COR-L47 (cell line): ENCODE results near the gene BAIAP2L1.
"Not testable (repeated sequence)": the region's sequence is repeated elsewhere in the genome, so short reads cannot be mapped to it uniquely, and the experiment has no call there.

ENCODE experiments used
- DNase-seq: peaks from one replicate; lab custom pipeline; 2025; lab: John Stamatoyannopoulos, UW

The BAIAP2L1 gene

DNA sequence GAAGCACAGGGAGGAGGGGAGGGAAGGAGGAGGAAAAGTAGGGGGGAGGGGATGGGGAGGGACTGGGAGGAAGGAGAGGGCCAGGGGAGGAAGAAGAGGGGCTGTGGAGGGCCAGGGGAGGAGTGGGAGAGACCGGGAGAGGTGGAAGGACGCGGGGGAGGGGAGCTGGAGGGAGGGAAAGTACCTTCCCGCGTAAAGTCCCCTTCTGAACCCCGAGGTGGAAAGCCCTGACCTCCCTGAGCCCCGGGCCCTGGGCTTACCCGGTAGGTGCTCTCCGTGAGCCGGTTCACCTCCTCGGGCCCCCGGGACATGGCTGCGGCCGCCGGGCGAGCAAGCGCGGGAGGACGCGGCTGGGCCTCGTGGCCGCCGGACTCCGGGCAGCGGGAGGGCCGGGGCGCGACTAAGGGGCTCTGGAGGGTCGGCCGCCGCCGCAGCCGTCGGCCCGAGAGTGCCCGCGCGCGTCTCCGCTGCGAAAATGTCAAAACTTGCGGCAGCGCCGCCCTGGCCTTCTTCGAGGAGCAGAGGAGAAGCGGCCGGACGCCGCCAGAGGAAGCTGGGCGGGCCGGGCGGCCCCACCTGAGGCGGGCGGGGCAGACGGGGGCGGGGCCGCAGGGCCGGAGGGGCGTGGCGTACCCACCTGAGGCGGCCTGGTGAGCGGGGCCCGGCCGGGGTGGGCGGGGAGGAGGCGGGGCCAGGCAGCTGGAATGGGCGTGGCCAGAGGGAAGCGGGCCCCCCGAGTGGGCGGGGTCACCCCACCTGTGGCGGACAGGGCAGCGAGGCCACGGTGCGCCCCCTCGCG lies at the start of gene BAIAP2L1:
Gene BAIAP2L1 (minus strand): TSS at position 549 of the 799 bp plus-strand sequence. CDS start 238 bp downstream, at position 311.
- peak; percentile 94 for DNase-seq

- DNase-seq = no peak
These were observed 47.9 kb upstream of the BAIAP2L1 start for GRCh38 chr7:98448766-98449165.

DNA sequence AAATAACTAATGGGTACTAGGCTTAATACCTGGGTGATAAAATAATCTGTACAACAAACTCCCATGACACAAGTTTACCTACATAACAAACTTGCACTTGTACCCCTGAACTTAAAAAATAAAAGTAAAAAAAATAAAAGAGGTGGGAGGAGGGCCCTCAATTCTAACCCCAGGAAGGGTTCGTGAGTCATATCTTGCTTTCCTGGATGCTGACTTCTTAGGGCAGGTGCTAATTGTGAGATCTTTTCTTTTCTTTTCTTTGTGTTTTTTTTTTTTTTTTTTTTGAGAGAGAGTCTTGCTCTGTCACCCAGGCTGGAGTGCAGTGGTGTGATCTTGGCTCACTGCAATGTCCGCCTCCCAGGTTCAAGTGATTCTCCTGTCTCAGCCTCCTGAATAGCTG lies 40.1 kb upstream of the BAIAP2L1 start:
- not testable (repeated sequence) for DNase-seq

DNA sequence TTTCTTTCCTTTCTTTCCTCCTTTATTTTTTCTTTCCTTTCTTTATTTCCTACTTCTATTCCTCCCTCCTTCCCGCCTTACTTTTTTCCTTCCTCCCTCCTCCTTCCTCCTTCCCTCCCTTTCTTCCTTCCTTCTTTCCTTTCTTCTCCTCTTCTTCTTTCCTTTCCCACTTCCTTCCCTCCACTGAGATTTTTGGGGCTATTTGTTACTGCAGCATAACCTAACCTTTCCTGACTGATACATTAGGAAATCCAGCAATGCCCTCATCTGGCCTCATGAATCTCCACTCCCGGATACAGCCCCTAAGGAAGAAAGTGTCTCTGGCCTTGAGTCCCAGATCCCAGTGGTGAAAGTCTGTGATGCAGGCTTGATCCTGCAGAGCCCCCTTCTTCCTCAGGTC lies 38.6 kb upstream of the BAIAP2L1 start:
- DNase-seq = no peak

DNA sequence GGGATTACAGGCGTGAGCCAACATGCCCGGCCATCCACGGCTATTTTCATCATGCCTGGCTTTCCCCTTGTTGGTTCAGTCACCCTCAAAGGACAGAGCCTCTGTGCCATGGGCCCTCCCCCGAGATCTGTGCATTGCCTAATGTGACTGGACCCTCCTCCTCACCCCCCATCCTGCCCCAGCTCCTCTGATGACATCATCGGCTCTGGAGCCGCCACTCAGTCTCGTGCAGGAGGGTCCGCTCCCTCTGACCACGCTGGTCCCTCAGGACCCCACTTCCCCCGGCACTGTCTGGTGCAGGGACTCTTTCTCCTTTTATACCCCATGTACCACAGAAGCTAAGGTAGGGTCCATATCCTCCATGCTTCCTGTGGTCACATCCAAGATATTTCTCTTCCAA lies 33.2 kb upstream of the BAIAP2L1 start:
- DNase-seq = no peak

DNA sequence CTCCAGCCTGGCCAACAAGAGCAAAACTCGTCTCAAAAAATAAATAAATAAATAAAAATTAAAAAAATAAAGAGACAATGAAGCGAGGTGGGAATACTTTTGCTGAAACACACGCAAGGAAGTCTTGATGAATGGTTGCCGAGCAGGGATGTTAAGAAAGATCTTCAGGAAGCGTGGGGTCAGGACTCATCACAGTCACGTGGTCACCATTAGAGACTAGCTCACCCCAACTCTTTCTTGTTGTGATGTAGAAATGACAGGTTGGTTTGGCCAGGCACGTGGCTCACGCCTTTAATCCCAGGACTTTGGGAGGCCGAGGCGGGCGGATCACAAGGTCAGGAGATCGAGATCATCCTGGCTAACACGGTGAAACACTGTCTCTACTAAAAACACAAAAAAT lies 28.9 kb upstream of the BAIAP2L1 start:
- DNase-seq = no peak

DNA sequence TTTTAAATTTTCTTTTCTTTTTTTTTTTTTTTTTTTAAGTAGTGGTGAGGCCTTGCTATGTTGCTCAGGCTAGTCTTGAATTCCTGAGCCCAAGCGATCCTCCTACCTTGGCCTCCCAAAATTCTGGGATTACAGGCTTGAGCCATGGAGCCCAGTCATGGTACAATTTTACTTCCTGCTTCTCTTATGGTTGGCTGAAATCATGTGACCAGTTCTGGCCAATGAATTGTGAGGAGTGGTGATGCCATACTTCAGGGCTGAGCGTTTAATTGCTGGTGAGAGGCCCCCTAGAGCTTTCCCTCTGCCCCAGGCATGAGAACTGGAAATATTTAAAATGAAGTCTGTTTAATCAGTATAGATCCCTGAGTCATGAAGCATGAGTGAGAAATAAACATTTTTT lies 22.2 kb upstream of the BAIAP2L1 start:
- no peak for DNase-seq

DNA sequence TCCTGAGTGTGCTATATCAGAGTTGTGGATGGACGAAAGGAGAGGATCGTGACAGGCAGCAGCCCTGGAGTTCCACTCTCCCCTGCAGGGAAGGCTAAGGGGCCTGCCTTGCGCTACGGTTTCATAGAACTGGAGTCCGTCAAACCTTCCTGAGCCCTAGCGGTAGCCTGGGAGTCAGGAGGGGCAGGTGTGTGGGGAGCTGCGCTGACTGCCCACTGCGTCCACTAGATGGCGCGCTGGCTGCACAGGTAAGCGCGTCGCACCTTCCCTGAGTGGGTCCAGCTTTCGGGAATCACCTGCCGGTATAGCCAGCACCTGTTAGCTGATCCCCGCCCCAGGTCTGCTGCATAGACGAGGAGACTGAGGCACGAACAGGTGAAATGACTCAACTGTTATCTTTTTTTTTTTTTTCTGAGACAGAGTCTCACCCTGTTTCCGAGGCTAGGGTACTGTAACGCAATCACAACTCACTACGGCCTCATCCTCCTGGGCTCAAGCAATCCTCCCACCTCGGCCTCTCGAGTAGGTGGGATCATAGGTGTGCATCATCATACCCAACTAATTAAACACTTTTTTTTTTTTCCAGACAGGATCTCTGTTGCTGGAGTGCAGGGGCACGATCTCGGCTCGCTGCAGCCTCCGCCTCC lies 20.2 kb upstream of the BAIAP2L1 start:
- DNase-seq = peak; percentile 78

DNA sequence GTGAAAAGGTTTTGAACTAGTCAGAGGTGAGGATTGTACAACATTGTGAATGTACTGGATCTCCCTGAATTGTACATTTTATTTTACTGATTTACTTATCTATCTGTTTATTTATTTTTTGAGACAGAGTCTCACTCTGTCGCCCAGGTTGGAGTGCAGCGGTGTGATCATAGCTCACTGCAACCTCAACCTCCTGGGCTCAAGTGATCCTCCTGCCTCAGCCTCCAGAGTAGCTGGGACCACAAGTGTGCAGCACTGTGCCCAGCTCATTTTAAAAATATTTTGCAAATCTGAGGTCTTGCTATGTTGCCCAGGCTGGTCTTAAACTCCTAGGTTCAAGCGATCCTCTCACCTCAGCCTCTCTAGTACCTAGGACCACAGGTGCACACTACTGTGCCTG lies 19.1 kb upstream of the BAIAP2L1 start:
- DNase-seq = not testable (repeated sequence)

GRCh38 chr7:98419316-98419691 lies 18.4 kb upstream of the BAIAP2L1 start:
- DNase-seq = not testable (repeated sequence)

- no peak for DNase-seq
These were observed 17.9 kb upstream of the BAIAP2L1 start for GRCh38 chr7:98418636-98419315.

- no peak for DNase-seq
These were observed 17.4 kb upstream of the BAIAP2L1 start for GRCh38 chr7:98418271-98418635.

GRCh38 chr7:98417604-98418270 lies 16.8 kb upstream of the BAIAP2L1 start:
- DNase-seq = not testable (repeated sequence)

GRCh38 chr7:98414205-98414900 lies 13.5 kb upstream of the BAIAP2L1 start:
- no peak for DNase-seq

- DNase-seq = not testable (repeated sequence)
These were observed 12.8 kb upstream of the BAIAP2L1 start for GRCh38 chr7:98413655-98414054.

GRCh38 chr7:98409843-98410242 lies 9.0 kb upstream of the BAIAP2L1 start:
- no peak for DNase-seq

GRCh38 chr7:98408146-98408545 lies 7.3 kb upstream of the BAIAP2L1 start:
- not testable (repeated sequence) for DNase-seq

- DNase-seq = no peak
These were observed 5.9 kb upstream of the BAIAP2L1 start for GRCh38 chr7:98406827-98407226.

GRCh38 chr7:98404840-98405239 lies 4.0 kb upstream of the BAIAP2L1 start:
- DNase-seq = no peak

DNA sequence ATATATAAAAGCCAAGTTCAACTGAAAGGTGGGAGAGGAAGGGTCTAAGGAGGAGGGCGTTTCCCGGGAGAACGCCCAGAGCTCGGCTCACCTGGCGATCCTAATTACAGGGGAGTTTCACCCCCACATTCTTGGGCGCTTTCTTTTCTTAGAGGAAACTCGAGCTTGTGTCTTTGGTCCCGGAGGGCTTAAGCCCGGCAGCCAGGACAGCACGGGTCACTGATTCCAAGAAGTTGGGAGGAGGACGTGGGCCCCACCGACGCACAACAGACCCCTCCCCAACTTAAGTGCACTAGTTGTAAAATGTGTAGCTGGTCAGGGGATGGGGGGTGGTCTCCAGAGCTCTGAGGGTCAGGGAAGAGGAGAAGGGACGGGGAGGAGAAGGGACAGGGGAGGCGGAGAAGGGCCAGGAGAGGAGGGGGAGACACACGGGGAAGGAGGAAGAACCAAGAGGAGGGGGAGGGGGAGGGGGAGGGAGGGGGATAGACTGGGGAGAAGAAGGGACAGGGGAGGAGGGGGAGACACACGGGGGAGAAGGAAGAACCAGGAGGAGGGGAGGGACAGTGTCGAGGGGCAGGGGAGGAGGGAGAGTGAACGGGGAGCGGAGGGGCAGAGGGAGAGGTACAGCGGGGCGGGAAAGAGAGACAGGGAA lies 874 bp downstream of the BAIAP2L1 start:
- no peak for DNase-seq

- DNase-seq = no peak
These were observed 1.4 kb downstream of the BAIAP2L1 start for GRCh38 chr7:98399462-98399861.
